GM18505 (cell line): Measurements from ENCODE around the gene PCDH7.

Experiments
- ATAC-seq: cut with Tn5 transposase; IDR thresholded peaks from one replicate; pipeline ENCODE4 v1.9.1; 2021; ENCODE audit not compliant: unreplicated experiment
- POLR2A ChIP-seq: IDR thresholded peaks from 4 replicates; pipeline ENCODE4 v1.6.1; 2011; ENCODE audit warnings: borderline replicate concordance; ENCODE audit not compliant: insufficient read depth, insufficient read length; ENCODE audit errors: extremely low read depth

The PCDH7 gene

GRCh38 chr4:30744957-30745640 is 24.9 kb downstream of the PCDH7 start:
- TF ChIP-seq POLR2A, result no peak
- ATAC-seq, result no peak

GRCh38 chr4:30746735-30747134 is 26.6 kb downstream of the PCDH7 start:
- no peak for ATAC-seq
- no peak for TF ChIP-seq POLR2A

- ATAC-seq, result no peak
- TF ChIP-seq POLR2A, result no peak
Measured at GRCh38 chr4:30753316-30753715, 33.1 kb downstream of the PCDH7 start.

- TF ChIP-seq POLR2A, result no peak
- ATAC-seq, result no peak
Measured at GRCh38 chr4:30754021-30754420, 33.9 kb downstream of the PCDH7 start.

GRCh38 chr4:30755346-30755745 is 35.2 kb downstream of the PCDH7 start:
- TF ChIP-seq POLR2A, result no peak
- no peak for ATAC-seq

GRCh38 chr4:30756553-30756952 is 36.4 kb downstream of the PCDH7 start:
- no peak for TF ChIP-seq POLR2A
- ATAC-seq, result no peak

GRCh38 chr4:30757357-30757756 is 37.2 kb downstream of the PCDH7 start:
- ATAC-seq, result no peak
- TF ChIP-seq POLR2A, result no peak

GRCh38 chr4:30760551-30760950 is 40.4 kb downstream of the PCDH7 start:
- no peak for ATAC-seq
- TF ChIP-seq POLR2A, result no peak

GRCh38 chr4:30763321-30763727 is 43.2 kb downstream of the PCDH7 start:
- TF ChIP-seq POLR2A, result no peak
- ATAC-seq, result no peak

GRCh38 chr4:30765022-30765421 is 44.9 kb downstream of the PCDH7 start:
- ATAC-seq, result no peak
- no peak for TF ChIP-seq POLR2A

- no peak for ATAC-seq
- TF ChIP-seq POLR2A, result no peak
Measured at GRCh38 chr4:30767147-30767845, 47.1 kb downstream of the PCDH7 start.

- no peak for TF ChIP-seq POLR2A
- ATAC-seq, result no peak
Measured at GRCh38 chr4:30768277-30768676, 48.1 kb downstream of the PCDH7 start.

- no peak for ATAC-seq
- TF ChIP-seq POLR2A, result no peak
Measured at GRCh38 chr4:30769093-30769492, 48.9 kb downstream of the PCDH7 start.

GRCh38 chr4:30770049-30770549 is 49.9 kb downstream of the PCDH7 start:
- no peak for TF ChIP-seq POLR2A

GRCh38 chr4:30770812-30771211 is 50.6 kb downstream of the PCDH7 start:
- no peak for ATAC-seq
- no peak for TF ChIP-seq POLR2A

More at GRCh38 chr4:30770049-30770549, 49.9 kb downstream of the PCDH7 start:
- ATAC-seq, result no peak

- TF ChIP-seq POLR2A, result no peak
- ATAC-seq, result no peak
Measured at GRCh38 chr4:30776451-30776850, 56.3 kb downstream of the PCDH7 start.
